ENCODE data around the gene COLGALT1. TPM values are rescaled to one million over a fixed set of nuclear protein-coding genes. Genes with fewer than 3 reads are reported as not detected.

Gene COLGALT1
- total and polyA plus RNA-seq, 2 of the 8 experiments (the other 6 are each of a cell fraction or from before 2014, with no cell fraction given): 44.7 to 58.1 TPM

GRCh38 chr19:17629760-17630159 lies 74.3 kb downstream of the COLGALT1 start:
- H3K9me3 ChIP-seq (ENCODE audit: insufficient read depth in 2 of 2, low read depth in 1 of 2, low read length in 1 of 2): no peaks in the 10 kb centered on the region; a peak in 1 of 4 replicates
- no peak overlapping the region for H3K18ac ChIP-seq (ENCODE audit: extremely low read depth, low read length)
- no peak overlapping the region for H4K5ac ChIP-seq (ENCODE audit: insufficient read length, low read depth, low read length)
- H3K4me3 ChIP-seq (ENCODE audit: extremely low read depth in 1 of 4, insufficient read depth in 2 of 4, low read depth in 3 of 4, low read length in 4 of 4): no peak overlapping the region
- H4K91ac ChIP-seq (replicated peaks; ENCODE audit: insufficient read length, low read length): no peak overlapping the region
- H3K23ac ChIP-seq (ENCODE audit: insufficient read length): no peak overlapping the region
- no peak overlapping the region for H2AK5ac ChIP-seq (ENCODE audit: low read depth, low read length)
- no peak overlapping the region for H3K27ac ChIP-seq (ENCODE audit: low read depth, low read length)
- H4K8ac ChIP-seq (ENCODE audit: extremely low read depth, insufficient read depth, low read length): no peak overlapping the region
- no peak overlapping the region for H3K4ac ChIP-seq (replicated peaks; ENCODE audit: insufficient read length, low read depth, low read length)
- WGBS, 2 experiments (ENCODE audit: extremely low coverage in 1 of 2, insufficient coverage in 1 of 2, insufficient read length in 1 of 2, insufficient replicate concordance in 2 of 2, low coverage in 1 of 2, low lambda C conversion rate in 2 of 2, missing lambda C conversion rate in 1 of 2): 85% methylated on average over 2 of the region's 2 CpGs; no CpG with 5 or more reads in 1 of the 2 experiments
- no peaks in the 10 kb centered on the region for H3K27me3 ChIP-seq (replicated peaks in 1 of 4; ENCODE audit: control insufficient read depth in 3 of 4, extremely low read depth in 1 of 4, insufficient read depth in 3 of 4, low read length in 3 of 4)
- H3K79me2 ChIP-seq (ENCODE audit: control insufficient read depth in 1 of 2, insufficient read depth in 2 of 2, low read length in 2 of 2): no peaks in the 10 kb centered on the region
- H2BK15ac ChIP-seq (ENCODE audit: low read length): no peak overlapping the region
- H3K79me1 ChIP-seq (ENCODE audit: low read depth, low read length): no peaks in the 10 kb centered on the region; the same call in 1 of the 2 replicates
- H3K56ac ChIP-seq (replicated peaks; ENCODE audit: insufficient read length, low read depth, low read length): no peak overlapping the region
- no peak overlapping the region for H2AFZ ChIP-seq (ENCODE audit: low read length)
- H2BK5ac ChIP-seq (ENCODE audit: low read depth, low read length): no peak overlapping the region
- no peaks in the 10 kb centered on the region for H3K4me1 ChIP-seq (replicated peaks in 1 of 4; ENCODE audit: control insufficient read depth in 3 of 4, insufficient read depth in 4 of 4, low read length in 3 of 4)
- no peak overlapping the region for H2BK12ac ChIP-seq (ENCODE audit: low read depth, low read length)
- no peak overlapping the region for H3K14ac ChIP-seq (ENCODE audit: insufficient read length)
- H3K36me3 ChIP-seq (ENCODE audit: control insufficient read depth in 2 of 4, insufficient read depth in 4 of 4, low read length in 3 of 4): peaks cover 0 to 24% (median 21%) of the 10 kb centered on the region in 4 experiments; a peak in 6 of 8 replicates
- H2BK20ac ChIP-seq (ENCODE audit: low read length): no peak overlapping the region
- H3K23me2 ChIP-seq (ENCODE audit: low read depth, low read length): peaks cover 30% of the 10 kb centered on the region; the same call in 1 of the 2 replicates
- H3K4me2 ChIP-seq (ENCODE audit: insufficient read depth in 1 of 2, low read depth in 2 of 2, low read length in 2 of 2): no peak overlapping the region
- ChIA-PET CTCF (ENCODE audit: partially characterized antibody) (no interaction called here), POLR2A (ENCODE audit: partially characterized antibody) (interaction anchor here (1.2 to 2.6 kb wide), 2 partner anchors 11 to 17 kb away, joined by 4 to 9 read pairs; no protein-coding TSS in a partner anchor)
- no peak for DNase-seq (ENCODE audit: low read depth in 1 of 2, low spot score in 2 of 2)
- H4K20me1 ChIP-seq (replicated peaks in 1 of 2; ENCODE audit: control insufficient read depth in 1 of 2, insufficient read depth in 2 of 2, low read length in 2 of 2): peaks cover 0 to 20% of the 10 kb centered on the region in 2 experiments
- no peak for FAIRE-seq
- no peak overlapping the region for H2BK120ac ChIP-seq (replicated peaks; ENCODE audit: low read depth, low read length)
- TF ChIP-seq FOSL1 (IDR thresholded peaks at IDR 0.05; ENCODE audit: insufficient read depth, low read depth, low read length) (no peak), ATF2 (IDR thresholded peaks at IDR 0.05; ENCODE audit: low read length) (no peak), SIRT6 (IDR thresholded peaks at IDR 0.05; ENCODE audit: low read length) (no peak)
- TF ChIP-seq, protein P1, sequence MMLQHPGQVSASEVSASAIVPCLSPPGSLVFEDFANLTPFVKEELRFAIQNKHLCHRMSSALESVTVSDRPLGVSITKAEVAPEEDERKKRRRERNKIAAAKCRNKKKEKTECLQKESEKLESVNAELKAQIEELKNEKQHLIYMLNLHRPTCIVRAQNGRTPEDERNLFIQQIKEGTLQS (IDR thresholded peaks at IDR 0.05; ENCODE audit: insufficient read depth, low read depth, low read length): no peak
- H3K9ac ChIP-seq (replicated peaks in 1 of 4; ENCODE audit: extremely low read depth in 1 of 4, low read depth in 3 of 4, low read length in 3 of 4): no peak overlapping the region
